Tibial nerve (tissue), 4 donors: ENCODE measurements around the gene RNF4. TPM values are rescaled to one million over a fixed set of nuclear protein-coding genes. Genes with fewer than 3 reads are reported as not detected.

Experiments
- DNase-seq, 2 donors: peaks; one replicate each; pipeline ENCODE4 v3.0.0-alpha.2; 2019; ENCODE audit warnings: low spot score in 2 of 2
- H3K27ac ChIP-seq, 4 donors: fragments of 200-600 bp; sonication (generic) in 3 of 4; one replicate each; pipeline ENCODE4 v1.5.1; 2017 to 2019; ENCODE audit warnings: mild to moderate bottlenecking in 1 of 4
- H3K27me3 ChIP-seq, 2 donors: fragments of 200-600 bp; sonication (generic) in 1 of 2; one replicate each; pipeline versions ENCODE4 v1.5.1 to v1.6.0; 2017 to 2019
- H3K36me3 ChIP-seq, 3 donors: fragments of 200-600 bp; sonication (generic); one replicate each; pipeline ENCODE4 v1.5.1; 2018 to 2019
- H3K4me1 ChIP-seq, 4 donors: fragments of 200-600 bp; sonication (generic) in 3 of 4; one replicate each; pipeline ENCODE4 v1.5.1; 2017 to 2019
- H3K4me3 ChIP-seq, 4 donors: fragments of 200-600 bp; sonication (generic) in 3 of 4; one replicate each; pipeline ENCODE4 v1.5.1; 2017 to 2019; ENCODE audit warnings: mild to moderate bottlenecking in 1 of 4, moderate library complexity in 1 of 4
- H3K9me3 ChIP-seq, 4 donors: fragments of 200-600 bp; sonication (generic) in 3 of 4; one replicate each; pipeline ENCODE4 v1.5.1; 2017 to 2019
- EP300 ChIP-seq, 2 donors: sonication (generic); formaldehyde crosslinking; IDR thresholded peaks; one replicate each; pipeline ENCODE4 v1.6.1; 2017; ENCODE audit warnings: antibody characterized with exemption in 2 of 2, mild to moderate bottlenecking in 1 of 2
- POLR2A ChIP-seq, 2 donors: fragments of 450-650 bp; IDR thresholded peaks; one replicate each; pipeline ENCODE4 v1.6.1; 2017; ENCODE audit warnings: antibody characterized with exemption in 2 of 2, mild to moderate bottlenecking in 2 of 2, moderate library complexity in 2 of 2
- WGBS, 2 donors: methylation state at CpG; one replicate each; pipeline ENCODE4 v1.1.5; 2018; 5-methylcytosine and 5-hydroxymethylcytosine counted together
- total RNA-seq, 4 donors: library from RNA; depleted of rRNA; stranded (reverse); fragments of >200 nt; gene quantifications; one replicate each; pipeline ENCODE4 v1.1.0, GENCODE V29; 2016
- TF ChIP-seq, protein P1 (sequence below), 5 experiments: fragments of 200-600 bp in 3 of 5; fragments of 450-650 bp in 2 of 5; sonication (generic) in 3 of 5; IDR thresholded peaks; one replicate each; pipeline ENCODE4 v1.5.1; 2016 to 2019; ENCODE audit warnings: antibody characterized with exemption in 5 of 5, mild to moderate bottlenecking in 3 of 5, moderate library complexity in 2 of 5

Gene RNF4
- total RNA-seq, 4 donors from 2014 or later: 33.0 to 67.7 (median 49.3) TPM

DNA sequence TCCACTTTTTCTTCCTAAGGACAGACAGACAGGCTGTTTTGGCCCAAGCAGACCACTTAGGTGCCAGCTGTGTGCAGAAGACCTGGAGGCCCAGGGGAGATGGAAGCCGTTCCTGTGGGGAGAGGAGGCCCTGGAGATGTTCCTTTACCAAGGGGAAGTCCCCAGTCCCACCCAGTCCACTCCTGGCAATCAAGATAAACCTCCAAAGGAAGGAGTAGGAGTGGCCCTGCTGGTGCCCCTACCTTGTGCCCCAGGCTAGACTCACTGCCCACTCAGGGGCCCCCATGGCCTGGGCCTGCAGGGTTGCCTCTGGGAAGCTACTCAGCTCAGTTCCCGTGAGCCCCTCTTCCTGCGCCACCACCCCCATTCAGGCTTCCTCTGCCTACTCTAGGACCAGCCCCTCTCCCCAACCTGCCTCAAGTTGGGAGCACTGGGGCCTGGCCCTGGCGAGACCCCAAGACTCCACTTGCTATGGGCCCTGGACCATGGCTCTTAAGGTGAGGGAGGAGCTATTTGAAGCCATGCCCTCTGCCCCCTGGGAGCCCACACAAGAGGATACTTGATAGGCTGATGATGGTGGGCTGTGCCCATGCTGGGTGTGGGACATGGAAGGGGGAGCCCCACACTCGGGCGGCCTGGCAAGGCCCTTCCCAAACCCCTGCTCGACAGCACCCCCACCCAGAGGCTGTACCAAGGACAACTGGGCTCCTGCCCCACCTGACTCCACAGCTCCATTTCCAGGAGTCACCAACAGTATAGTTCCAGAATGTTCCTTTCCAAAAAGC, 24.8 kb upstream of the RNF4 start:
- no peaks in the 10 kb centered on the region for H3K36me3 ChIP-seq
- H3K27me3 ChIP-seq: no peaks in the 10 kb centered on the region
- no peak overlapping the region for H3K27ac ChIP-seq
- no peaks in the 10 kb centered on the region for H3K9me3 ChIP-seq
- 84 to 92% methylated on average over 7 of the region's 7 CpGs for WGBS, 2 donors
- TF ChIP-seq POLR2A (IDR thresholded peaks at IDR 0.05) (no peak), EP300 (IDR thresholded peaks at IDR 0.05) (no peak)
- TF ChIP-seq, protein P1, sequence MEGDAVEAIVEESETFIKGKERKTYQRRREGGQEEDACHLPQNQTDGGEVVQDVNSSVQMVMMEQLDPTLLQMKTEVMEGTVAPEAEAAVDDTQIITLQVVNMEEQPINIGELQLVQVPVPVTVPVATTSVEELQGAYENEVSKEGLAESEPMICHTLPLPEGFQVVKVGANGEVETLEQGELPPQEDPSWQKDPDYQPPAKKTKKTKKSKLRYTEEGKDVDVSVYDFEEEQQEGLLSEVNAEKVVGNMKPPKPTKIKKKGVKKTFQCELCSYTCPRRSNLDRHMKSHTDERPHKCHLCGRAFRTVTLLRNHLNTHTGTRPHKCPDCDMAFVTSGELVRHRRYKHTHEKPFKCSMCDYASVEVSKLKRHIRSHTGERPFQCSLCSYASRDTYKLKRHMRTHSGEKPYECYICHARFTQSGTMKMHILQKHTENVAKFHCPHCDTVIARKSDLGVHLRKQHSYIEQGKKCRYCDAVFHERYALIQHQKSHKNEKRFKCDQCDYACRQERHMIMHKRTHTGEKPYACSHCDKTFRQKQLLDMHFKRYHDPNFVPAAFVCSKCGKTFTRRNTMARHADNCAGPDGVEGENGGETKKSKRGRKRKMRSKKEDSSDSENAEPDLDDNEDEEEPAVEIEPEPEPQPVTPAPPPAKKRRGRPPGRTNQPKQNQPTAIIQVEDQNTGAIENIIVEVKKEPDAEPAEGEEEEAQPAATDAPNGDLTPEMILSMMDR (IDR thresholded peaks at IDR 0.05): no peak
- no peak for DNase-seq
- no peaks in the 10 kb centered on the region for H3K4me1 ChIP-seq
- no peak overlapping the region for H3K4me3 ChIP-seq

DNA sequence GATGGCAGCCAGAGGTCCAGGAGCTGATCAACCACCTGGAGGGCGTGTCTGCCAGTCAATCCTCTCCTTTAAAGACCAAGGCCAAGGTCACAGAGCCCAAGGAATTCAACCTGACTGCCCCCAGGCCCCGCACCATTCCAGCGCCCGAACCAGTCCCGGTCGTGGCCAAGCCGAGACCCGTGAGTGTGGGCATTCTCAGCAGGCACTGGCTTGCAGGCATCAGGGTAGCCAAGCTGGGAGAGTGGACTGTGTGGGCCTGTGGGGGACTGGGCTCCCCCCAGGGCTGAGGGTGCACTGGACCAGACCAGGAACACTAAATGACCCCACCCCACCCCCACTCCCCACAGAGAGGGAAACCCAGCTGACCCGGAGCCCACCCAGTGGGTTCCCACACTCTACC, 23.8 kb upstream of the RNF4 start:
- DNase-seq: no peak
- H3K4me1 ChIP-seq: no peaks in the 10 kb centered on the region
- TF ChIP-seq EP300 (IDR thresholded peaks at IDR 0.05) (no peak), POLR2A (IDR thresholded peaks at IDR 0.05) (no peak)
- TF ChIP-seq, protein P1 (IDR thresholded peaks at IDR 0.05): no peak
- no peak overlapping the region for H3K4me3 ChIP-seq
- no peaks in the 10 kb centered on the region for H3K36me3 ChIP-seq
- H3K27me3 ChIP-seq: no peaks in the 10 kb centered on the region
- WGBS, 2 donors: 95 to 96% methylated on average over 9 of the region's 9 CpGs
- H3K9me3 ChIP-seq: no peaks in the 10 kb centered on the region
- H3K27ac ChIP-seq: no peak overlapping the region

DNA sequence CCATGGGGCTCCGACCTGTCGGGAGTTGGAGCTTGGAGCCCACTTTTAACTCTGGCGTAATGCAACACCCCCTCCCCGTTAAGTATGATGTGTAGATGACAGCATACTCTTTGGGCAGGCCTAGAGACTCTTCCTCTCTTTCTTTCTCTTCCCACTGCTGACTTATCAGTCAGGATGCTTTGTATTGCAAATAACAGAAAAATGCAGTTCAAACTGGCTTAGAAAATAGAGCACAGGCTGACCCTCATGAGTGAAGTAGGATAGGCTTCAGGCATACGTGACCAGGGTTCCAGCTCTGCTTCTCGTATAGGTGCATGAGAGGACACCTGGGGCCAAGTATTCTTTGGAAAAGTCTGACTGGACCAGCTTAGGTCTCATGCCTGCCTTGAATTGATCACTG, 23.3 kb upstream of the RNF4 start:
- no peak overlapping the region for H3K4me3 ChIP-seq
- H3K27me3 ChIP-seq: no peaks in the 10 kb centered on the region
- H3K36me3 ChIP-seq: no peaks in the 10 kb centered on the region
- TF ChIP-seq POLR2A (IDR thresholded peaks at IDR 0.05) (no peak), EP300 (IDR thresholded peaks at IDR 0.05) (no peak)
- TF ChIP-seq, protein P1 (IDR thresholded peaks at IDR 0.05): no peak
- no peak for DNase-seq
- no peaks in the 10 kb centered on the region for H3K9me3 ChIP-seq
- H3K27ac ChIP-seq: no peak overlapping the region
- no peaks in the 10 kb centered on the region for H3K4me1 ChIP-seq
- 88 to 91% methylated on average over 6 of the region's 6 CpGs for WGBS, 2 donors

DNA sequence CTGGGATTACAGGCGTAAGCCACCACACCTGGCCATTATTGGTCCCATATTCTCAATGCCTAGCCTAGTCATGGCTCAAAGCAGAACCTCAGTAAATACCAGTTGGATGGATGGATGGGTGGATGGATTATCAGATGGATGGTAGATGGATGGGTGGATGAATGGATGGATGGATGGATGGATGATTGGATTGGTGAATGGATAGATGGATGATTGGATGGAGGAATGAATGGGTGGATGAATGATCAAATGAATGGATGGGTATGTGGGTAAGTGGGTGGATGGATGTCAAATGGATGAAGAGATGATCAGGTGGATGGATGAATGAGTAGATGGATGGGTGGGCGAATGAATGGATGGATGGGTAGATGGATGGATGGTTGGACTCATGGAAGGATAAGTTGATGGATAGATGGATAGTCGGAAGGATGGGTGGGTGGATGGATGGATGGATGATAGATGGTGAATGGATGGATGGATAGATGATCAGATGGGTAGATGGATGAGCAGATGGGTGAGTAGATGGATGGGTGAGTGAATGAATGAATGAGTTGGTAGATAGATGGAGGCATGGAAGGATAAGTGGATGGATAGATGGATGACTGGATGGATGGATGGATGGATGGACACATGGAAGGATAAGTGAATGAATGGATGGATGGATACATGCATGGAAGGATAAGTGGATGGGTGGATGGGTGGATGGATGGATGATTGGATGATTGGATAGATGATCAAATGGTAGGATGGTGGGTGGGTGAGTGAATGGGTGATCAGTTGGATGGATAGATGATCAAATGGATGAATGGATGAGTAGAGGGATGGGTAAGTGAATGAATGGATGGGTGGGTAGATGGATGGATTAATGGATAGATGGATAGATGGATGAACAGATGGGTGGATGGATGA, 22.0 kb upstream of the RNF4 start:
- DNase-seq: no peak
- no peak for TF ChIP-seq POLR2A (IDR thresholded peaks at IDR 0.05)
- TF ChIP-seq, protein P1 (IDR thresholded peaks at IDR 0.05): no peak
- no peak for TF ChIP-seq EP300 (IDR thresholded peaks at IDR 0.05)
- Histone ChIP-seq H3K36me3 (no peaks in the 10 kb centered on the region), H3K27ac (no peak overlapping the region), H3K9me3 (no peaks in the 10 kb centered on the region), H3K27me3 (no peaks in the 10 kb centered on the region), H3K4me1 (no peaks in the 10 kb centered on the region), H3K4me3 (no peak overlapping the region)
- 91 to 93% methylated on average over 3 of the region's 3 CpGs for WGBS, 2 donors

DNA sequence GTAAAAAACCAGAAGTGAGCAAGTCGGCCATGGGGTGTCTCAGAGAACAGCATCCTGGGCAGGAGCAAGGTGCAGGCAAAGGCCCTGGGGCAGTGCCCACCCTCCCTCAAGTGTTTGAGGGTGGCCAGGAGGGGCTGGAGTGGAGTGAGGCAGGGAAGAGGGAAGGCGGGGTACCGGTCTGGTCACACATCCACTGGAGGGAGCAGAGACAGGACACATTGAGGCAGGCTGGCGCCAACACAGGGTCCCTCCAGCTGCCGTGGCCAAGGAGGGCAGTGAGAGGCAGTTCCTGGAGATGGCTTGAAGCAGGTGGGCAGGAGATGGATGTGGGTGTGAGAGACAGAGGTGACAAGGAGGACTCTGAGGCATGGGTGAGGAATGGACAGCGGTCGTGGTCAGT, 20.3 kb upstream of the RNF4 start:
- 87 to 93% methylated on average over 7 of the region's 7 CpGs for WGBS, 2 donors
- no peak for DNase-seq
- H3K27me3 ChIP-seq: no peaks in the 10 kb centered on the region
- no peaks in the 10 kb centered on the region for H3K9me3 ChIP-seq
- H3K4me3 ChIP-seq: no peak overlapping the region
- H3K36me3 ChIP-seq: no peaks in the 10 kb centered on the region
- H3K27ac ChIP-seq: no peak overlapping the region
- TF ChIP-seq, protein P1 (IDR thresholded peaks at IDR 0.05): no peak
- no peak for TF ChIP-seq POLR2A (IDR thresholded peaks at IDR 0.05)
- TF ChIP-seq EP300 (IDR thresholded peaks at IDR 0.05): no peak
- no peaks in the 10 kb centered on the region for H3K4me1 ChIP-seq
